HG03064 (cell line): ENCODE measurements around the gene TBC1D19.
A peak's percentile ranks its signal among the peaks of the same experiment; 100 is the strongest.
"Not testable (repeated sequence)": the region's sequence is repeated elsewhere in the genome, so short reads cannot be mapped to it uniquely, and the experiment has no call there.

Experiments used
- ATAC-seq: cut with Tn5 transposase; IDR thresholded peaks from one replicate; pipeline ENCODE4 v1.9.1; 2021; ENCODE audit warnings: low read depth; ENCODE audit not compliant: unreplicated experiment

TBC1D19 gene

GRCh38 chr4:26679040-26679695 is 95.3 kb downstream of the TBC1D19 start:
- ATAC-seq, result not testable (repeated sequence)

DNA sequence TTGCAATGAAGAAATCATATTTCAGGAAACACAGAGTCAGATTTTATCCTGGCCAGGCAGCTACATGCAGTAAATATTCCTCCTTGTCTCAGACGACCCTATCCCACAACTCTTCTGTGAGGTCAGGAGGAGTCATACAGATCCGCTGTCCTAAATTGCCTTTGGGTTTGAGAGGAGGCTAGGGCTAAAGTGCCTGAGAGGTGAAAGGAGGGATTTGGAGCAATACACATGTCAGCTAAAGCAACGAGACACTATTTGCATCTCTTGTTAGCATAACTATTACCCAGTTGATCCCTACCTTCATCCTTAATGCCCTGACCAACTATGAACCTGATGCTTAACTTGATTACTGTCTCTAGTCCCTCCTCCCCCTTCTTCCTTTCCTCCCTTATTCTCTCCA is 98.6 kb downstream of the TBC1D19 start:
- ATAC-seq, result no peak

DNA sequence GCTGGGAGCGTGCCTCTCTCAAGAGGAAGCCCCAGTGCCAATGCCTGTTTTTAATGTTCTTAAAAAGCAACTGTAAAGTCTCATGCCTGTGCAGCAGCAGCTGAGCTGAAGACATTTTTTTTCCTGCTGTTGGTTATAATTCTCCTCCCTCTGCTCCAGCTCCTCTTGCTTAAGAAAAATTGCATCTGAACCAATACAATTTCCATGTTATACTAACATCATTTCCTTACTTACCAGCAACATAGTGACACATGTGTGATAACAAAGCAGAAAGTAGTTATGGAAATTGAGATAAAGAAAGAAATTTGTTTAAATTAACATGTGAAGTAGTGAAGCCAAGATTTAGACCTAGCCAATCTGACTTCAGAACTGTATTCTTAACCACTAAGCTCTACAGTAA is 101.4 kb downstream of the TBC1D19 start:
- ATAC-seq, result no peak

DNA sequence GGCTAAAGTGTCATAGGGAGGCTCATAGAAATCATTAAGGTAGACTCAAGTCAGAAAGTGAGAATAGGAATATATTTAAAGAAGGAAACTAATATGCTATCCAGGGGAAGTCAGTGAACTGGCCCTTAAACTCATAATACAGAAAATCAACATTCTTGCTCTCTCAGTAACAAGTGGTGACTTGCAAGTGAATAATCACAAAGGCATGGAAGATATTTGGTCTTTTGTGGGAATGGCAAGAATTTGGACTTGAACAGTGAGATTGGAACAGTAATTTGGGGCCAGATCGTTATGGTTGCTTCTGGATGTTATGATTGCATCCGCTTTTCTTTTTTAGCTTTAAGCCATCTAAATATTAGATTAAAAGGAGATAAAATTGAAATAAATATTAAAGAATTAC is 103.8 kb downstream of the TBC1D19 start:
- no peak for ATAC-seq

- ATAC-seq, result no peak
Observed at GRCh38 chr4:26690506-26690905, 106.6 kb downstream of the TBC1D19 start.

GRCh38 chr4:26692014-26692726 is 108.3 kb downstream of the TBC1D19 start:
- ATAC-seq, result no peak

- not testable (repeated sequence) for ATAC-seq
Observed at GRCh38 chr4:26694131-26694530, 110.2 kb downstream of the TBC1D19 start.

DNA sequence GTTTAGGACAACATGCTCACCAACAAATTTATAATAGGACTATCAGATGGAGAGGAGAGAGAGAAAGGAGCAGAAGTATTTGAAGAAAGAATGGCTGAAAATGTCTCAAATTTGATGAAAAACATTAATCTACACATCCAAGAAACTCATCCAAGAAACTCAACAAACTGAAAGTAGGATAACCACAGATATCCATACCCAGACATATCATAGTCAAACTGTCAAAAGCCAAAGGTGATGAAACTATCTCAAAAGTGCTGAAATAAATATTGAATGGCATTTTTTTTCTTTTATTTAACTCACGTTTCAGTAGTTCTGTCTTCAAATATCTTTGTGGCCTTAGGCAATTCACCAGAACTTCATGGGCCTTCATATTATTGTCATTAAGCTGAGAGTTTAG is 116.2 kb downstream of the TBC1D19 start:
- ATAC-seq, result no peak

GRCh38 chr4:26701095-26701494 is 117.2 kb downstream of the TBC1D19 start:
- ATAC-seq, result no peak

DNA sequence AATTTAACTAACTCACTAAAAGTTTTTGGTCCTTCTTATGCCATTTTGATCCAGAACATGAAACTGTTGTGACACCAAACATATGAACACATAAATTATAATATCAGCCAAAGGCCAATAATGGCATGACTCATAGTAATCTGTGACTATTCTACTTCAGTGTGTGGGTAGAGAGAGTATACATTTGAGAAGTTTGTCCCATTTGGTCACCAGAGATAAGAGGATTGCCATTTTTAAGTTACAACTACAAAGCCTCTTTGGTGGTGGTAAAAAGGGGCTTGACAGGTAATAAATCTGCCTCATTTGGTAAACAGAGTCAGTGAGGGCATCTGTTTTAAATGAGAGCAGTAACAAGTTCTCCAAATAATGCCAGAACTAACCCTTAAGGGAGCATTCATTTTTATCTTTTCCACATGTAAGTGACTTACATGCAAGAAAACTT is 117.9 kb downstream of the TBC1D19 start:
- no peak for ATAC-seq

- no peak for ATAC-seq
Observed at GRCh38 chr4:26707342-26707741, 123.5 kb downstream of the TBC1D19 start.

DNA sequence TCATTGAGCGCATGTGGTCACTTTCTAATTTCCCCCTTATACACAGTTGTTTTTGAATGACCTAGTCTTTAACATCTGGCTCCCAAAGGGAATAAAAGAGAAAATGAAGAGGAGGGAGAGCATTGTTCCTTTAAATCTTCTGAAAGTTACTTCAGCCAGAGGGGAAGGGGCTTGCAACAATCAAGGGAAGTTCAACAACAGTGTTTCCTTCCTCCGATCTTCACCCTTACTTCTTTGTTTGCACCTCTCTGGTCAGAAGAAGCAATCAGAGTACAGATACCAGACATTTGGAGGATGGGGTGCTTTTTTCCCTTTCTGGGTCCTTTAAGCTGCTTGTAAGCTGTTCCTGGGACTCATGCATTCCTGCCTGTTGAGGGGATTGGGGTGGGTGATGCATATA is 125.4 kb downstream of the TBC1D19 start:
- ATAC-seq, result no peak

DNA sequence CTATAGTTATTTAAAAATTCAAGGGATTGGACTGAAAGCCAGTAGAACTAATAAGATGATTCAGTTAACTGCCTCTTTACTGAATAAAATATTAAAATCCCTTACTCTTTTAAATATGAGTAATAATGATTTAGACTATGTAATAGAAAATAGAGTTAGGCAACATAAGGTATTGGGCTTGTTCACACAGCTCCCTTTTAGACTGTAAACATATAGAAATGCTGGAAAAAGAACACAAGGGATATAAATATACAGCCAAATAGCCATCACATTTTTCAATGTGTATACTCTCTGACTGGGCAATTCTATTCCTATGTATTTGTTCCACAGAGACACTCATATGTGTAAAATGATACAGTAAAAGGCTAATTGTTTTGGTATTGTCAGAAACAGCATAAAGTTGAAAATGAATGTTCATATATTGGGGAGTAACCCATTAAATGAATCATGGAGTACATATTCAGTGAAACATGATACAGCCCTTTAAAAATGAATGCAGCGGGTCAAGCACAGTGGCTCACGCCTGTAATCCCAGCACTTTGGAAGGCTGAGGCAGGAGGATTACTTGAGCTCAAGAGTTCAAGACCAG is 129.8 kb downstream of the TBC1D19 start:
- ATAC-seq, result no peak

DNA sequence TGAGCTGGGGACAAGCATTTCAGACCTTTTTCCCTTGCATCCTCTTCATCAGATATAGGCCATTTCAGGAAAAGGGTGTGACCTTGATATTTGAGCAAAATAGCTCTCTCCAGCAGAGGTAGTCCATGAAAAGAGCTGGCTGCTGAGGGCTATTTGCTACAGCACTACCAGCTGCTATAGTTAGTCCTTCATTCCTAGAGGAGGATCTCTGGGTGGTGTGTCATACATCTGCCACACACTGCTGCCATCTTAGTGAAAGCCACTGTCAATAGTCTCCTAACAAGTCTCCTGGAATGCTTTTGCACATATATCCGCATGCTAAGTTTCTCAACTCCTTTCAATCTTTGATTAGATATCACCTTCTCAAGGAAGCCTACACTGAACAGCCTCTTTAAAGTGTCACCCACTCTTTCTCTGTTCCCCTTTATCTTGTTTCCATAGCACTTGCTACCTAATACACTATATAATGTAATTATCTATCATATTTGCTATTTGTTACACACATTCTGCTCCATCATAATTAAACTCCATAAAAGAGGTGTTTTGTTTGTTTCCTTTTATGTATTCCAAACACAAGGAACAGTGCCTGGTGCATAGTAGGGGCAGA is 131.9 kb downstream of the TBC1D19 start:
- ATAC-seq, result no peak

- ATAC-seq, result no peak
Observed at GRCh38 chr4:26717332-26717731, 133.4 kb downstream of the TBC1D19 start.

DNA sequence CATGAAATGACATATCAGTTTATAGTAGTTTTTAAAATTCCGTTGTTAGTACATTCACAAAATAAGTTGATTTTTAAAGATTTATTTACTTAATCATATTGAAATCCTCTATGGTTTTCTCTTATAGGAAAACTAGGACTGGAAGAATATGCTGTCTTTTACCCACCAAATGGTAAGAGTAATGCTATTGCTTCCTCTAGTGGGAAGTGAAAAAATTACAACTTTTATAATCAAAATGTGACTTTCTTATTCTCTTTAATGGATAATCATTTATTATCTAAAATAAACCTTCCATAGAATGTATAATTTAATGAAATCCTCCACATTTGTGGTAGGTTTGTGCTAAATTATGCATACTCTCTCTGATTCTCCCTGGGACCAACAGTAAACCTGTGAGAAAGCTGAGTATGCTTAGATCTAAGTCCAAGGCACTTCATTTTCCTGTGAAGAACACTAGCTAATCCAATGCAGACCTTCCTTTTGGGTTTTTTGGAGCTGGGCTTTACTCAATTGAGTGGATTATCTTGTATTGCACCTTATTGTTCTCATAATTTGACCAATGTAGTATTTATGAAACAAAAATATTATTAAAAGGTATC is 136.2 kb downstream of the TBC1D19 start:
- no peak for ATAC-seq

DNA sequence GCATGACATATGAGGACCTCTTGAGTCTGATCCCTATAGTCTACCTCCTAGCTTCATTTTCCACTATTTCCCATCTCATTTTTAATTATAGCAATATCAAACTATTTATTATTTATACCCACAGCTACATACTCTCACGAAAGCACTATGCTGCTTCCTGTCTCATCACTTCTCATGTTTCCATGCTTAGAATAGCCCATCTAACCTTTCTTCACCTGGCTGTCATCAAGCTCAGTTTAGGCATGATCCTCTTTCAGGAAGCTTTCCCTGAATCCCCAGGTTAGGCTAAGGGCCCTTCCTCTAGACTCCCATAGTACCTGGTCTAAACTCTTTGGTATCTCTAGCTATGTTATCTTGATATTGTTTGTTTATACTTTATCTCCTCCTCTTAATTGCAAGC is 137.8 kb downstream of the TBC1D19 start:
- ATAC-seq, result no peak

- peak; percentile 98 for ATAC-seq
Observed at GRCh38 chr4:26723216-26723615, 139.3 kb downstream of the TBC1D19 start.

GRCh38 chr4:26724534-26724933 is 140.7 kb downstream of the TBC1D19 start:
- ATAC-seq, result no peak

DNA sequence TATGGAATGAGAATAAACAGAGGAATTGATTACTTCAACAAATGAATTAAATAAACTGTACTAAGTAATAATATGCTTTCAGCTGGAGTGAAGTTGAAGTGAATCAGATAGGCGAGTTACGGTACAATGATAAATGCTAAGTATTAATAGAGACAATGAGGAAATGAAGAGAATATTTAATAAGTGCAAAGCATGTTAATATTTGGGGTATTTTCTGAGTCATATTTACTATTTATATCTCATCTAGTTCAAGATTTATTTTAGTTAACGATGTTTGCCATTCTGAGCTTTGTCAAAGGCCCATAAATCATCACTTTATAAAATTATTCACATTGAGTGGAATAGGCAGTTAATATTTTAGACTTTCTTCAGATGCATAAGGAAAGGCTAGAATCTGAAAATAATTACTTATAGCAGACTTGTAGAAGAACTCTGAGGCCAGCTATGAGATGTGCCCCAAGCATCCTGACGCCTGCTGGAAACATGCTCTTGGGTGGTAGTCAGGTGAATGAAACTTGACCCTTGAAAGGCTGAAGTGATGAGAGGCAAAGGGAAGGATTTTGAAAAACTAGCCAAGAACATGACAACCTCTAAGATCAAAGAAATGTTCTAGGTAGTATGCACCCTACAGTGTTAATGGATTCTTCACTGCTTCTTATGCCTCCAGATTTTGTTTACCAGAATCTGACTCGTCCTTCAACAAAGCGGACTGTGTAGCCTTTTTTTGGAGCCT is 142.9 kb downstream of the TBC1D19 start:
- no peak for ATAC-seq
